NCI-H524 treated with DMSO at 0.1 percent for 48 hours (cell line): ENCODE measurements around the gene COL5A3.

Source experiments
- DNase-seq: peaks from one replicate; lab custom pipeline; 2025; lab: John Stamatoyannopoulos, UW

Gene COL5A3

GRCh38 chr19:10010939-10011338 lies 635 bp upstream of the COL5A3 start:
- DNase-seq: no peak

DNA sequence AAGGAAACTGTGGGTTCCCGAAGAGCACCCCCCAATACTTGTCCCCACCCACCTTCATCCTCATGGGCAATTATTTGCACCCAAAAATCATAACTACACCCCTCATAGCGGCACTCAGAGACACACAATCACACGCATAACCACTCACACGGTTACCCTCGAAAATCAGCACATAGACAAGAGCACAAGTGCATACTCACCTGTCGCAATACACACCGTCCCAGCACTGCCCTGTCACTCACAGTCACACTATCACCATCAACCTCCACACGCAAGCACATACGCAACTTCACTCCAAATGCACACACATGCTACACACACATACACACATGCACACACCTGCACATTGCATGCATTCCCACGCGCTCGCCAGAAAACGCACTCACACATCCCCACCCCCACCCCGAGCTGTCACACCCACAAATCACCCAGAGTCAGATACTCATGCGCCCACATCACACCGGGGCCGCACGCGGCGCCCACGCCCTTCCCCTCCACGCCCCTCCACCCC lies 535 bp downstream of the COL5A3 start:
- no peak for DNase-seq

DNA sequence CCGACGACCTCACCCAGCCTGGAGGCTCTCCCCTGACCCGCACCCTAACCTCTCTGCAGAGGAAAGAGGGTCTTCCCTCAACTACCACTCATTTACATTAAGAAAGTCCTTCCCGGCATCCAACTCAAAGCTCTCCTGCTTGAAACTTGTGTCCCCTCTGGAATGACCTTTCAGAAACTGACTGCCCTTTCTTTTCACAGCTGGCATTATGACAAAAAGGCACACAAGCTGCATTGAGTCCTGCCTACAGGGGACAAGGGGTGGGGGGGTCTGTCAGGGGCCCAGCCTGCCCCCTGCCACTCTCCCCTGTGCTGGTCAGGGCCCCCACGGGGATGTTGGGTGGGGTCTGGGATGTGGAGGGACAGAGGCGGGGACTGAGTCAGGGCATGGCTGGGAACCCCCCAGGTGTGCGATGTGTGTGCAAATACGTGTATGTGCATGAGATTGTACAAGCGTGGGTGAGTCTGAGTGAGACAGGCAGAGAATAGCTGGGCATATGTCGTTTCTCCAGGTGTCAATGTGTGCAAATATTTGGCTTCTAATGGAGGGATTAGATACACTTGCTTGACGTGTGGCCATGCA lies 2.0 kb downstream of the COL5A3 start:
- no peak for DNase-seq

DNA sequence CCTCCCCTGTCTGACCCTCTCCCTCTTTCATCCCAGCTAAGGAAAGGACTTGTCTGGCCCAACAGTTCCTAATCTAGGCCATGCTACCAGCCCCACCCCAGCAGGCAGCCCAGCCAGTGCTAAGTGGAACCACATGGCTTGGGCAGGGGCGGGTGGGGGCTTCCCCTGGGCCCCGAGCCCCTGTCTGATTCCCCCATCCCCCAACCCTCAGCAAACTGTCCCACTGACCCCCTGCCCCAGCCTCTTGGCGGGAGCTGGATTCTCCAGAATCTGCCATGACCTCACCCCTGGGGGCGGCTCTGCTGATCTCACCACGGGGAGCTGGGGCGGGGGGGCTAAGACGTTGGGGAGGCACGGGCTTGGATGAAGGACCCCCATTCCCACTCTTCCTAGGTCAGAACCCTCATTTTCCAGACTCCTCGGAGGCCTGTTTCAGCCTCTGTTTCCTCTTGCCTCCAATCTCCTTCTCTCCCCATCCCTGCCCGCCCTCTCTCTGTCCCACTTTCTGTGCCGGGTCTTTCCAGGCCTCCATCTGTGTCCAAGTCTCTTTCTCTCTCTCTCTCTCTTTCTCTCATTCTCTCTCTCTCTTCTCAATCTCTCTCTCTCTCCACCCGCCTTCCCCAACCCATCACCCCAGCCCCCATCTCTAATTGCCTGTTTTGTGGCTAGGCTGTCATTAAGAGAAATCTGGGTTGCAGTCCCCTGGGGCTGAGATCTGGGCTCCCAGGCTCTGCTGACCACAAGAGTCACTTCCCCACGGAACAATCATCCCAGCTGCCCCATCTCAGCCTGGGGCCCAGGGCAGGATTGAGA lies 2.7 kb downstream of the COL5A3 start:
- DNase-seq: no peak

DNA sequence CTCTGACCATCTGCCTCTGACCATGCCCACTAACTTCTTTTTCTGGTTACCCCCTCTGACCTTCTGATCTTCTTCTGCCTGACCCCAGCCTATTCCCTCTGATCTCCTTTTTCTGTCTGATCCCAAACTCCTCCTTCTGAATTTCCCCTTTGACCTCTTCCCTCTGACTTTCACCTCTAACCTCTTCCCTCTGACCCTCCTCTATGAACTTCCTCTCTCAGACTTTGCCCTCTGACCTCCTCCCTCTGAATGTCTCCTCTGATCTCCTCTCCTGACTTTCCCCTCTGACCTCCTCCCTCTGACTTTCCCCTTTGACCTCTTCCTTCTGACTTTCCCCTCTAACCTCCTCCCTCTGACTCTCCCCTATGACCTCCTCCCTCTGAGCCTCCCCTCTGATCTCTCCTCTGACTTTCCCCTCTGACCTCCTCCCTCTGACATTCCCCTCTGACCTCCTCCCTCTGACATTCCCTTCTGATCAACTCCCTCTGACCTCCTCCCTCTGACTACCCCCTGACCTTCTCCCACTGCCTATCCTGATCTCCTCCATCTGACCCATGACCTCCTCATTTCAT lies 3.5 kb downstream of the COL5A3 start:
- DNase-seq: no peak

GRCh38 chr19:10006335-10006708 lies 4.0 kb downstream of the COL5A3 start:
- DNase-seq: no peak

- DNase-seq: no peak
These were observed 4.5 kb downstream of the COL5A3 start for GRCh38 chr19:10005632-10006334.

DNA sequence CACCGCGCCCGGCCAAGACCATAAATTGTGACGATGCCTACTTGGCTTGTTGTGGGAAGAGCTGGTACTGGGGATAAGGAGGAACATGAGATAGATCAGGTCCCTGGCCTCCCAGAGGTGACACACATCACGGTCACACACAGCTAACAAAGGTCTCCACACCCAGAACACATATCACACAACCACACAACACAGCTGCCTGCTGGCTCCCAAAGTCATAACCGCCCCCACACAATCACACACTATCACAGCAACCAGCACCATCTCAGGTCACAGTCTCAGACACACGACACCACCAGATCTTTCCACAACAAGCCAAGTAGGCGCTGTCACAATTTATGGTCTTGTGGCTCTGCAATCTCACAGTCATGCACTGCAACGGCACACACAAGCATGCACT lies 5.7 kb downstream of the COL5A3 start:
- no peak for DNase-seq

GRCh38 chr19:10003271-10003670 lies 7.0 kb downstream of the COL5A3 start:
- no peak for DNase-seq

DNA sequence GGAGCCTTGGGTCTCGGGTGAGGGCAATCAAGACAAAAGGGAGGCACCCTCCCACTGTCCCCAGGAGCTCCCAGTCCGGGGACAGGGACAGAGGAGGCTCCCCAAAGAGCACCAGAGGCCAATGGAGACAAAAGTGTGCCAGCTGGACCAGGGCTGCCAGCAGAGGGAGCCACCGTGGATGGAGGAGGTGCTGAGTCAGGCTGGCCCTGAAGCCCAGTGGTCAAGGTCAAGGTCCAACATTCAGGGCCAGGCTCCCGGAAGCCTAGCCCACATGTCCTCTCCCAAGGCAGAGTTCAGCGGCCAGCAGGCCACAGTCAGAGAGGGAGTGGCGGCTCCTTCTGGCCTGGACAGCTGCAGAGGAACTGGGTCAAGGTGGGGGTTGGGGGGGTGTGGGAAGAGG lies 8.4 kb downstream of the COL5A3 start:
- DNase-seq: no peak

DNA sequence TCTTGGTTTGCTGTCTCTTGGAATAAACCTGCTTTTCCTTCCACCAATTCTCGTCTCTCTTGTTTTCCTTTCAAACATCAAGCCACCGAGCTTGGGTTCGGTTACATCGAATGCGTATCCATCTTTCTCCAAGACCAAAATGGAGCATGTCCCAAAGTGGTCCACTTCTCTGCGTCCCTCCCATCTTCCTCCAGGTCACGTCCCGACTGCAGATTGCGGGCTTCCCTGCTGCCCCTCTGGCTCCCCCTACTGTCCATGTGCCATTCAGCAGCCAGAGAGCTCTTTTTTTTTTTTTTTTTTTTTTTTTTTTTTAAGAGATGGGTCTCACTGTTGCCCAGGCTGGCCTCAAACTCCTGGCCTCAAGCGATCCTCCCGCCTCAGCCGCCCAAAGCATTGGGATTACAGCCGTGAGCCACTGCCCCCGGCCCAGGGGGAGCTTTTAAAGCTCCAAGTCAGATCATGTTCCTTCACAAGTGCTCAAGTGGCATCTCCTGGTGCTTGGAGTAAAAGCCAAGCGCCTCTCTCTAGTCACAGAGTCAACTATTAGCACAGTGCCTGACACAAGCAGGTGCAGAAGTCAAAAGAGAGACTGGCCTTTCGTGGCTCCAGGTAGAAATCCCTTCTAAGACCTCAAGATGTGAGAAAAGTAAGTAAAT lies 10.0 kb downstream of the COL5A3 start:
- no peak for DNase-seq

- DNase-seq: no peak
These were observed 13.8 kb downstream of the COL5A3 start for GRCh38 chr19:9996541-9996940.

DNA sequence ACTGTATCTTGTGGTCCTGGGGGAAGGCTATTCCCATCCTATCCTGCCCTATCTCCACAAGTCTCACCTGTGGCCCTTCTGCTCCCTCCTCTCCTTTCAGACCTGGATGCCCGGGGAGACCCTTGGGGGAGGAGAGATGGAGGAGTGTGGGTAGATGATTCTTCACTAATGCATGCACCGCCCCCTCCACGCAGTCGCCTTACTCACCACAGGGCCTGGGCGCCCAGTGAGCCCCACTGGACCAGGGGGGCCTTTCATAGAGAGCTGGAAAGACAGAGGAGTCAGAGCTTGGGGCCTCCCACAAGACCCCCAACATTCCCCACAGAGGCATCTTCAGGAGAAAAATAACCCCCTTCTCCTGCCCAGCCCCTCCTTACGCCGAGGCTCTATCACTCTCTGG lies 14.3 kb downstream of the COL5A3 start:
- DNase-seq: no peak

GRCh38 chr19:9995084-9995483 lies 15.2 kb downstream of the COL5A3 start:
- DNase-seq: no peak

DNA sequence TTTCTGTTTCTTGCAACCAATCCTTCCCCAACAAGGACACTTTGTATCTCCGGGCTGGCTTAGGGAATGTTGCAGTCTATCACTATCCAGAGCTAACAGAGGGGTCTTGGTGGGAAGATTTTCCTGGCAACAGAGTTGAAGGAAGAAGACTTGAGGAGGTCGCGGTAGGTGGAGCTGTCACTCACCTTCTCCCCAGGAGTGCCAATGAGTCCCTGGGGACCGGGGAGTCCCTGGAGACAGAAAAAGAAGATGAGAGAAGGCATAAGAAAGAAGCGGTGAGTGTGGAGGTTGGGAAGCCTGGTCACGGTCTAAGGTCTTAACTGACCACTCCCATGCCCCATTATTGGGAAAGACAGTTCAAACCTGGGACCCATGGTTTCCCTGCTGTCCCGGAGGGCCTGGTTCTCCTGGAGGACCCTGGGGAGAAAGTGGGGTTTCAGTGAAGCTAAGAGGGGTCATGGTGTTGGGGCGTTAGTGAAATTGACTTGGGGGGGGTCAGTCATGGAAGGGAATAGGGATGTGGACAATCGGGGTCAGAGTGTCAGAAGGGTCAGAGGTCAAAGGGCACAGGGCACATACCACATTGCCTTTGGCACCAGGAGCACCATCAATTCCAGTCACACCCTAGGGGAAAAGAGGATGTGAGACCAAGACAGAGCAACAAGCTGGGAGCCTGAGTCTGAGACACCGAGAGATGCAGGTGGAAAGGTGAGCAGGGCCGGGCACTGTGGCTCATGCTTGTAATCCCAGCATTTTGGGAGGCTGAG lies 18.7 kb downstream of the COL5A3 start:
- no peak for DNase-seq

- no peak for DNase-seq
These were observed 20.8 kb downstream of the COL5A3 start for GRCh38 chr19:9989504-9989903.

GRCh38 chr19:9986787-9987281 lies 23.5 kb downstream of the COL5A3 start:
- DNase-seq: no peak

DNA sequence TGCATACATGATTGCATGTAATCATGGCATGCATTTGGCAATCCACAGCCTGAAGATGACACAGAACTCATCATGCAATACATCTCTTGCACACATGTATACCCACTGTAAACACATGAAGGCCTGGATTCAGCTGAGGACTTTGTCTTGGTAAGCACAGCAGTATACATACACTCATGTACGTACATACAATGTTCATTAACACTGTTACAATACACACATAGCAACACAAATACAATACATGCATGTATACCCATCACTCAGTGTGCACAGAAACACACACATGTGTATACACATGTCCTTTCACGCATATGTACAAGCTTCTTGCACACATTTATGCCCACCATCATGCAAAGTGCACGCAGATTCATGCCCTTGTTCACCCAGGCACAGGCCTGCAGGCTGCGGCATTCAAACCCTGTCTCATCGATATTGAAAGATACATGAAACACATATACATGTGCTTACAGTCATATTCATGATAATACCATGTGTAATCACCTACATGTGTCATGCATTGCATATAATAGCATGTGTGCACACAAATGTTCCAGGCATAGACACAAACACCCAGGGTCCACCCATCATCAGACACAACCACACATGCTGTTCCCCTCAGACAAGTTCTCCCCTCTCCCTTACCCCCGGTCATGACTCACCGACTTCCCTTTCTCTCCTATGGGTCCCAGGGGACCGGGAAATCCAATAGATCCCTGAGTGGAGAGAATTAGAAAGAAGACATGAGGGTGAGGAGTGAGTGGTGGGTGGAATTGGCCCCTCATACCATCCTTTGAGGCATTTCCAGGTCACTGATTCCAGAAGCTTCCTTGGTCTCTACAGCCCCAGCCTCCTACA lies 28.7 kb downstream of the COL5A3 start:
- DNase-seq: no peak

GRCh38 chr19:9972103-9972502 lies 38.2 kb downstream of the COL5A3 start:
- no peak for DNase-seq

DNA sequence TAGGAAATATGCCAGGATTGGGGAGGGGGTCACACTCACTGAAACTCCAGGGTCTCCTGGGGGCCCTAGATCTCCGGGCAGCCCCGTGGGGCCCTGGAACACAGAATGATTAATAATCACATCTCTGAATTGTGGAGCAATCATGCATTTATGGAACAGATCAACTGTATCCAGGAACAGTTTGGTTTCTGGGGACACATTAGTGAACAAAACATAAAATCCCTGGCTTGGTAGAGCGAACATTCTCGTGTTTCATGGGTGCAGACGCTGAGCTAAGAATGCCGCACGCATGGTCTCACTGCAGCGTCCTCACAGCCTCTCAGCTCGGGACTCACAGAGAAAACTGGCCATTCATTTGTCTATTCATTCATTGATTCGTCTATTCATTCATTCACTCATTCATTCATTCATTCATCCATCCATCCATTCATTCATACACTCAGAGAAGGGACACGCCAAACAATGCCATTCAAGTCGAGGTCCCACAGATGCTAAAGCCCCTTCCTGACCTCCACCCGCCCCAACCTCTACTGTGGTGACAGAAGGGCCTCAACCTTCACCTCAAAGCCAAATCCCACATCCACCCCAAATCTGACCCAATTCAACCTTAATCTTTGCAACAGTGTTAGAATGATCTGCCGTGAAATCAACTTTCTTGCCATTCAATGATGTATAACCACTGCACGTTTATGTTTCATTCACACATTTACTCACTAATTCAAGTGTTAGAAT lies 39.0 kb downstream of the COL5A3 start:
- DNase-seq: no peak
